HG02938 (cell line): Measurements from ENCODE around the gene FRMD4A.
"Not testable (repeated sequence)": the region's sequence is repeated elsewhere in the genome, so short reads cannot be mapped to it uniquely, and the experiment has no call there.

Experiments used
- ATAC-seq: cut with Tn5 transposase; IDR thresholded peaks from one replicate; pipeline ENCODE4 v1.9.1; 2021; ENCODE audit warnings: mild to moderate bottlenecking, moderate library complexity; ENCODE audit not compliant: unreplicated experiment

Gene FRMD4A

GRCh38 chr10:14066106-14066505 is 264.6 kb downstream of the FRMD4A start:
- ATAC-seq, result no peak

DNA sequence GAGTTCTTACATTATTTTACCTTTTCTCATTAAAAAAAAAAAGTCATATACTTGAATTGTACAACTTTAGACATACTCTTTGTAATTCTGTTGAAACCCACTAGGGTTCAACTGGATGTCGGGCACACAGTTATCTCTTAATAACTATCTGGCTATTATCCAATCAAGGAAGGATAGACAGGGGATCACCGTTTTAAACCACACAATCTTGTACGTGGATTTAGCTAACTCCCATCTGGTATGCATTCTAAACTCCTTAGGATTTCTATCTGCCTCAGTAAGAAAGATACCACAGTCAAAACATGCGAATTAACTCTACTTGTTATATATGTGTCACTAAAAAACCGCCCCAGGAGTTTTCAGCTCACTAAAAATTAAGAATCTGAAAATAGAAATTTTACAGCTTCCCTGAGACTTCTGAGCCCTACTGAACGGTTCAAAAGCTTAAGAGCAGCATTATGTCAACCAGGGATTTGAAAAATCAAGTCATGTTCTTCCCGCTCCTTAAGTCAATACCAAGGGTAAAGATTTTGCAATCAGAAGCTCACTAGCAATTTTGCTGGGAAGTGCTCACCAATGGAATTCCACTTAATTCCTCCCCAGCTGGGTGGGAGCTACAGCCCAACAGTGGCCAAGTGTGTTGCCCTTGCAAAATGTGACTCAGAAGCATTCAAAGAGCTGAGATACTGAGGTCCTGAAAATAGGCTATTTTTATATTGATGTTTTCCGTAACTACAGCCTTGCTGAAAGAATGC is 267.0 kb downstream of the FRMD4A start:
- ATAC-seq, result no peak

DNA sequence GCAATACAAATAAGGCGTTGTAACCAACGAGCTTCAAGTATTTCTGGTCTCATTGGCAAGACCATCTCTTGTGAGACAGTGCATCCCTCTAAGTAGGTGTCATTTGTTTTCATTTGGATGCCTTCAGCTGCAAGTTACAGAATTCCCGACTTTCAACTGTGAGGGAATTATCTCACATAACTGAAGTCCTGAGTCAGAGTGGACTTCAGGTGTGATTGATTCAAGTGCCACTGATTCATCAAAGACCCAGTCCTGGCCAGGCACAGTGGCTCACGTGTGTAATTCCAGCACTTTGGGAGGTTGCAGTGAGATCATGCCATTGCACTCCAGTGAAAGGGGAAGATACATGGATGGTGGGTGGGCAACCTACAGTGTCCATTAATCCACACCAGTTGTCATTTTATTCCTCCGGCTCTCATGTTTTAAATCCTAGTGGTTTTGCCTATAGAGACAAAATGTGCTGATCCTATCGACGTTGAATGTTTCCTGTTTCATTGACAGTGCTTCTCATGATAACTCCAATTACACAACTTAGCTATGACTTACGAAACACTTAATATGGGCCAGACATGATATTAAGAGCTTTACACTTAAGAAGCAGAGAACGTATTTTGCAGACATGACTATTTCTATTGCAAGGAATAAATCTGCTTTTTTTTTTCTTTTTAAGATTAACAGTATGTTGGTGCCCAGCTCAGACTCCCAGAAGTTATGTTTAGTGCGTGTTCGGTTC is 268.0 kb downstream of the FRMD4A start:
- ATAC-seq, result no peak

- ATAC-seq, result no peak
These were observed 270.2 kb downstream of the FRMD4A start for GRCh38 chr10:14060320-14061070.

- no peak for ATAC-seq
These were observed 274.0 kb downstream of the FRMD4A start for GRCh38 chr10:14056610-14057332.

DNA sequence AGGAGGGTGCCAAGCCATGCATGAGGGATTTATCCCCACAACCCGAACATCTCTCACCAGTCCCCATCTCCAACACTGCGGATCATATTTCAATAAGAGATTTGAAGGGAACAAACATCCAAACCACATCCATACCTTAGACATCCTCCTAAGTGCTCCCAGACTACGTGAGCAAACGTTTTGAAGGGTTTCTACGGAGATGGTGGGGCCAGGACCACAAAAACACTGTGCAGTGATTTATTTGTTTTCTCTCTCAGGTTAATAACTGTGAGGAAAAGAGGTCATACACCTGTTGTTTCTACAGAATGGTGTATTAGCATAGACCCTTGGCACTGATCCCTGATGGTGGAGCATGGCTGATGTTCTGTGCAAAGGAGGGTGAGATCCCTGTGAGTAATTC is 277.8 kb downstream of the FRMD4A start:
- ATAC-seq, result no peak

- no peak for ATAC-seq
These were observed 280.1 kb downstream of the FRMD4A start for GRCh38 chr10:14050598-14050997.

DNA sequence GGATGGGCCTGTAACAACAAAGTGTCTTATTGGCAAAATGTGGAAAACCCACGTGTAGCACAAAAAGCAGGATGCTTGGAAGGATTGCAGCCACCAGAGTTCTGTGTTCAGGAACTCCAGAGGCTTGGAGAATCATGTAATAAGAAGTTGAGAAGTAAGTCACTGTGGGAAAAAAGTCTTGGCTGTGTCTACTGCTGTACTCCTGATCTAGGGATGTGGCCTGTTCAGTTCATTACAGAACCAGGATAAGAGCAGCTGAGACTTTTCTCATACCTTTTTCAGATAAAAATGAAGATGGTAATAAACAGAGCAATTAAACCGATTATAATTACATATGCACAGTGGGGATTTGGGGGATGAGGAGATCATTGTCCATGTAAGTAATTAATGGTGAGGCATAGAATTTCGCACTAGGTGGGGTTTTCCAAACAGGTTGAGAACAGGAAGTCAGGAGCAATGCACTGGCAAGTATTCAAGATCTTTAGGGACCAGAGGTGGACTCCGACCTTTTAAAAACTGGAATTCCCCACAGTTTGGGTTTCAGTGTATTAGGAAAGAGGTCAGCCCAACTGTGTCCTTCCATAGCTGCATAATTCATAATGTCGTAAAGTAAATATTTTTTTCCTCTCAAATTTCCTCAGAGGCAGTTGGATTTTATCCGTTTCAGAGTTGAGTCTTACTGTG is 281.7 kb downstream of the FRMD4A start:
- no peak for ATAC-seq

DNA sequence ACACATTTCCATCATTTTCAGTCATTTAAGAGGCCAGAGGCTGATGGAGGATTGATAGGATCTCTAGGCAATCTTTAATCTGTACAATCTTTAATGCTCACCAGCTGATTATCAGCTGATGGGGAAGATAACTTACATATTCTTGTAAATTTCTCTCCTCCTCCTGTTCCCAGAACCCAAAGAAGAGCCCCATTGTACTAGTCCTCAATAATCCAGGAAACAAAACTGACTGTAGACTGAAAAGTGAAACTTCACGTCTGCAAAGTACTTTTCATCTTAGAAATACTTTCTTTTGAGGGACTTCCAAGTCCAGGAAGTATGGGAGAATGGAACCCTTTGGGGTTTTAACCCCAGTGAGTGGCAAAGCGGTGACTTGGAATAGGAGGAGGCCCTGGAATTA is 283.3 kb downstream of the FRMD4A start:
- ATAC-seq, result no peak

DNA sequence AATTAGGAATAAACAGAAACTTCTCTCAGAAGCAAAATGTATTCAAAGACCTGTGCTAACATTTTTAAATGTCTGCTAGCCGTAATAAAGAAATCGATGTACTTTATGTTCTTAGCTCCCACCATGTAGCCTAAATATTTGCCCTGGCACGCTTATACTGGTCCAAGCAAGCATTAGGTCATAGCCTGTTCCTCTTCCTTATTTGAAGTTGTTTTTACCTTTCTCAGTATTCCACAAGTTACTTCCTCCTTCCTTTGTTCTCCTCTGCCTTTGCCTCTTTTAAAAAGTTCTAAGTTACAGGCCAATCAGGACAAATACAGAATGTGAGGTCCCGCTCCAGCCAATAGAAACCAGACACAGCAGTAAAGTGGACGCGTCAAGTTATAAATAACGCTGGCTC is 288.7 kb downstream of the FRMD4A start:
- not testable (repeated sequence) for ATAC-seq

- no peak for ATAC-seq
These were observed 289.7 kb downstream of the FRMD4A start for GRCh38 chr10:14040787-14041631.

DNA sequence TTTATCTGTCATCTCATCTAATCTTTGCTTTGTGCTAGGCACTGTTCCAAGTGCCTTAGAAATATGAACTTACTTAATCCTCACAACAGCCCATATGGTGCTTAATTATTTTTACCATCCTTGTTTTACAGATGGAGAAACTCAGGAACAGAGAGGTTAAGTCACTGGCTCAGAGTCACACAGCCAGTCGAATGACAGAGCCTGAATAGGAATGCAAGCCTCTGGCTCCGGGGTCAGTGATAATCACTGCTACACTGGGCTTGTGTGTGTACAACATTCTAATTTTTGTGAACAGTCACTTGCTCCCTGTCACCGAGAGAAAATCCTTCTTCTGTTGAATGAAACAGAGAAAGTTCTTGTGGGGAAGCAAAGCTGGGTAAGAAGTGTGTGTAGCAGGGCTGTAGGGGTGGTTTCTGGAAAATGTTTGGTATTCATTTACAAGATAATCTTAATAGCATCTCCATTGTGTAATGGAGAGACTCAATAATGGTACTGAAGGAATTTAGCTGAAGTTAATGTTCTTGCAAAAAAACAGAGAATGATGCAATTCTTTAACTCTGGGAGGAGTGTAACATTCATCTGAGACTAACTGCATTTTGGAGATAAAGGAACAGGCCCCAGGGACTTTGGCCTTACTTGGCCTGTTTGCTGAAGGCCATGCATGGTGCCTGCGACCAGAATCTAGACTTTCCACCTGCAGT is 290.6 kb downstream of the FRMD4A start:
- ATAC-seq, result no peak

DNA sequence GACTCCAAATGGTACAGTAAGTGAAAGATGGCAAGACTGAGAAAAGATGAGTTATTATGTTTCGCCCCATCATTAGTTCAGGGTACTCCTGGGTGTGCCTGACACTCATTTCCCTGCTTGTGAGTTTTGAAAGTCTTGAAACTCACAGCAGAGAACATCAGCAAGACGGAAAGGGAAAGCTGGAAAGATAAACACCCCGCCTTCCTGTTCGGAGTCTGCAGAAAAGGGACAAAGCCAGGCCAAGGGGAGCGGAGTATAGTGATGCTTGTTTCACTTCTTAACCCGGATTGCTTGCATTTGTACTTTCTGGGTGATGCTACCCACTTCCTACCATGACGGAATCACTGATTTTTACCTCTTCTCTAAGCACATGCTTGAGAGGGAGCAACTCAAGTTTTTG is 294.5 kb downstream of the FRMD4A start:
- no peak for ATAC-seq

DNA sequence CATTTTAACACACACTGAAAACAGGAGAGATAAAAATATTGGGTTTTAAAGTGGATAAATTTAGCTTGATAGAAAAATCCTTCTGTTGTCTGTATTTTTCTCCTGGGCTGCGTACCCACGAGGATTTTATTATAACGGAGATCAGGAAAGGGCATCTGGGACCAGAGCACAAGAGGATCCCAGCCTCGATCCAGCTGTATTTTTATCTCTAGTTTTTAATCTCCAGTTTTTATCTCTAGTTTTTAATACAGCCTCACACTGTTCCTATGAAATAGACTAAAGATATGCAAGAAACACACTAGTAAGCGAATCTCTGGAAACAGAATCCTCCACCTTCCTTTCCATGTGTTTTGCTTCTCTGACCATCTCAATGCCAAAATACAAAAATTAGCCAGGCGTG is 295.2 kb downstream of the FRMD4A start:
- no peak for ATAC-seq

DNA sequence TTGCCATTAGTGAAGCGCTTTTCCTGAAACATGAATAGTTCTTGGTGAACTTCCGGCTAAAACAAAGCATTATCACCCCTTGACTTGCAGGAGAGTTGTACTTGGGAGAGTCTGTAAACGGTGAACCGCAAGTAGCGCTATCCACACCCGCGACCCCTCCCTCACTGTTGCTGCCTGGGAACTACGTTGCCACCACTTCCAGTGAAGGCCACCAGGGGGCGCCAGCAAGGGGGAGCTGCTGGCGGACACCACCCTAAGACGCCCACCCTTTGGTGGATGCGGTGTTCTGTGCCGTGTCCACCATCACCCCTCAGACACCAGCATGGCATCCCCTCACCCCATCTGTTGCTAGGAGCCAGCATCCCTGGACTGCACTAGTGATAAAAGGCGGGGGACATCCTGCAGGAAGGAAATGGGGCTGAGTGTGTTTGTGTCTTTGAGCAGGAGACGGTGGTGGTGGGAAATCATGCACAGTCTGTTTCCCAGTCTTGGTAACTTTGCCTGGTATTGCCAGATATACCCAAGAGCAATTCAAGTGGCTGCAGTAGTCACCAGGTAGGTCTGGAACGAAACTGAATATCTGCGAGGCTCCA is 298.2 kb downstream of the FRMD4A start:
- no peak for ATAC-seq

DNA sequence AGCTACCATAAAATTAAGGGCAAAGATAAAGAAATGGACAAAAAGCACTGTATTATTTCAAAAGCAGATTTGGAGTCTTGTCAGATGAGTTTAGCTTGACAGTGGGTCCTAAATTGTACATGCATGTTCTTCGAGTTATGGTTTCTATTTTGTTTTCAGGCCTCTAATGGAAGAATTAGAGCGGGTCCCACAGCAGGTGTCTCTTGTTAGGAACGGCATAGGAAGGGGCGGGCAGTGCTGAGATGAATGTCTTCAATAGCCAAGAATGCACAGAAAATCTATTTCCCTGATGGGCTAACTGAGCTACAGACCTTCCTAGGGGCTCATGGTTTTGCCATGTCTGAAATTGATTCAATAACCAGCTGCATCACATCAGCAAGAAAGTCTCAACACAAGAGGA is 304.4 kb downstream of the FRMD4A start:
- no peak for ATAC-seq

DNA sequence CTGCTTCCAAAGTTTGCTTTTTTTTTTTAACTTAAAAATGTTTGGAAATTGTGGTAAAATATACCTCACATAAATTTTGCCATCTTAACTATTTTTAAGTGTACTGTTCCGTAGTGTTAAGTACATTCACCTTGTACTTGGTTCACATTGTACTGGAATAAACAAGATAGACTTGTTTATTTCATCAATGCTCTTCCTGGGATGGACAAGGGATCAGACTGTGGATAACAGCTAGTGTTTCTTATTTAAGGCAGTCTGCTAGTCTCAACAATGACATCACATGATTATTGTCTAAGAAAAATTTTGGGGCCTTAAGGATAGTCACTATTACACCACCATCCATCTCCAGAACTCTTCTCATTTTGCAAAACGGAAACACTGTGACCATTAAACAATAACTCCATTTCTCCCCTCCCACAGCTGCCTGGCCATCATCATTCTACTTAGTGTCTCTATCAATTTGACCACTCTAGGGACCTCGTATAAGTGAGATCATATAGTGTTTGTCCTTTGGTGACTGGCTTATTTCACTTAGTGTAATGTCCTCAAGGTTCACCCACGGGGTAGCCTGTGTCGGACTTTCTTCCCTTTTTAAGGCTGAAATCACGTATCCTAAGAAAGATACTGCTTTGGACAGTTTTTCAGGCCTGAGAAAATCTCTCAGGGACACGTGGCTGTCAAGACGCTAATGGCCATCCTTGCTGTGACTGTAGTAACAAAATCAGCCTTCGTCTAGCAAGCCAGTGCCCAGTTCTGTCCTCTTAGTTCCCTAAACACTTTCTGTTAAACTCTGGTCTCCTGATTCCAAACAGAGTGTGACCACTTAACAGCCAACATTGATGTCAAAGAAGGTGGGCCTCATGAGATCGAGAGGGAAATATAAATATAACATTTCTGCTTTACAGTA is 305.2 kb downstream of the FRMD4A start:
- ATAC-seq, result no peak
